Measurements from ENCODE around the gene CABP5. TPM values are rescaled to one million over a fixed set of nuclear protein-coding genes. Genes with fewer than 3 reads are reported as not detected.

The CABP5 gene
- not detected in 5 replicates for total RNA-seq (2022; extraction: Qiagen RNA extraction; ENCODE audit: low read depth)

GRCh38 chr19:48043675-48044258 lies at the start of gene CABP5:
Gene CABP5 (minus strand): TSS chr19:48044079. CDS start chr19:48043922, 157 bp downstream.

GRCh38 chr19:47994209-47994802 lies 49.6 kb downstream of the CABP5 start, which contains the start of gene ELSPBP1:
Gene ELSPBP1 (plus strand): TSS chr19:47994632. CDS start chr19:48008668, 14,036 bp downstream.

GRCh38 chr19:47992070-47992469 lies 51.8 kb downstream of the CABP5 start, which contains the start of gene BSPH1:
Gene BSPH1 (minus strand): TSS chr19:47992170. CDS start chr19:47992081, 89 bp downstream.

Other genes starting within 250 kb of the CABP5 start
- gene TPRX1, start 239.5 kb downstream of the CABP5 start, total RNA-seq (2022; extraction: Qiagen RNA extraction; ENCODE audit: low read depth), result not detected in 5 replicates
- not detected in 5 replicates for gene CRX, start 222.1 kb downstream of the CABP5 start, total RNA-seq (2022; extraction: Qiagen RNA extraction; ENCODE audit: low read depth)
- not detected in 5 replicates for gene TPRX2, start 184.8 kb downstream of the CABP5 start, total RNA-seq (2022; extraction: Qiagen RNA extraction; ENCODE audit: low read depth)
- gene SULT2A1, start 157.8 kb downstream of the CABP5 start, total RNA-seq (2022; extraction: Qiagen RNA extraction; ENCODE audit: low read depth), result not detected in 5 replicates
- not detected in 5 replicates for gene BSPH1, start 51.9 kb downstream of the CABP5 start, total RNA-seq (2022; extraction: Qiagen RNA extraction; ENCODE audit: low read depth)
- not detected in 5 replicates for gene ELSPBP1, start 49.4 kb downstream of the CABP5 start, total RNA-seq (2022; extraction: Qiagen RNA extraction; ENCODE audit: low read depth)
- gene PLA2G4C, start 66.7 kb upstream of the CABP5 start, total RNA-seq (2022; extraction: Qiagen RNA extraction; ENCODE audit: low read depth), result 9.5 to 15.0 TPM (median 11.2 TPM) in 5 replicates
- gene LIG1, start 126.3 kb upstream of the CABP5 start, total RNA-seq (2022; extraction: Qiagen RNA extraction; ENCODE audit: low read depth), result 56.1 to 67.2 TPM (median 66.0 TPM) in 5 replicates
- gene ZSWIM9, start 126.6 kb upstream of the CABP5 start, total RNA-seq (2022; extraction: Qiagen RNA extraction; ENCODE audit: low read depth), result 5.7 to 8.5 TPM (median 7.5 TPM) in 5 replicates
- 17.0 to 21.3 TPM (median 18.9 TPM) in 5 replicates for gene CARD8, start 211.8 kb upstream of the CABP5 start, total RNA-seq (2022; extraction: Qiagen RNA extraction; ENCODE audit: low read depth)
- 4.3 to 6.8 TPM (median 5.3 TPM) in 5 replicates for gene ZNF114, start 226.0 kb upstream of the CABP5 start, total RNA-seq (2022; extraction: Qiagen RNA extraction; ENCODE audit: low read depth)